ENCODE data around the gene SELENOO. TPM values are rescaled to one million over a fixed set of nuclear protein-coding genes. Genes with fewer than 3 reads are reported as not detected.
A peak's percentile ranks its signal among the peaks of the same experiment; 100 is the strongest.

Gene SELENOO
- total and polyA plus RNA-seq, 4 donors, result 11.6 to 105 (median 17.9) TPM

DNA sequence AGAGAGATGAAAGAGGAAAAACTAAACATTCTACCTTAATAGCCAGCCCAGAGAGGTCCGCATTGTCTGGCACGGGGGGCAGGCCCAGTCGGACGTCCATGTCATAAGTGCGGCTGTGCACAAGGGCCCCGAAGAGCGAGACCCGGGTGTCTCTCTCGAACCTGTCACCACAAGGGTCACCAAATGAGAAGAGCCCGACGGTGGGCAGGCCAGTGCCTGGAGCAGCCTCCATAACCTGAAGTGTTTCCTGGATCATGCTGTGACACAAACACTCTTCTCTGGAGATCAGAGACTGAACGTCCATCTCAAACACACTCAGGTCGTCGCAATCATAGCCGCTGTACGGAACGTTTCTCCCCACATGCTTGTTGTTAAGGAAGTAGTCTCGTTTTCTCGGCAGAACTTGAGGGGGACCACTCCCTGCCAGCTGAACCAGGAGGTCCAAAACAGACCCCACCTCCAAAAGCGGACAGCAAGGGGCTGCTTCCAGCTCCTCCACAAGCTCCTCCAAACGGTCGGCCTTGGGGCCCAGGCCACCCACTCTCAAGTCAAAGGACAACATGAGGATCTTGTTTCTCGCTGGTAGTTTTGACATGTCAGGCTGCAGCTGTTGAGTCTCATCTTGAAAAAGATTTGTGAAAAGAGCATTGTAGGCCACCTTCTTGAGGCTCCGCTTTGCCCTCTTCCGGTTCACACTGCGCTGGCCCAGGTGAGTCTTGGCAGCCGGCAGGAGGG is 43.0 kb downstream of the SELENOO start:
- Histone ChIP-seq H3K36me3 (ENCODE audit: control insufficient read depth in 1 of 2, insufficient read depth in 2 of 2, low read length in 1 of 2) (peaks cover 0 to 4% of the 10 kb centered on the region in 2 donors), H3K4me1 (ENCODE audit: control insufficient read depth in 1 of 2, insufficient read depth in 2 of 2, low read length in 2 of 2) (no peaks in the 10 kb centered on the region), H3K27me3 (ENCODE audit: control insufficient read depth in 1 of 2, insufficient read depth in 2 of 2, low read length in 1 of 2) (no peaks in the 10 kb centered on the region), H3K9me3 (ENCODE audit: control insufficient read depth, low read length) (no peaks in the 10 kb centered on the region), H3K27ac (ENCODE audit: low read depth in 1 of 2, low read length in 2 of 2) (peak overlapping the region in 1 of 2 donors; percentile 29), H3K4me3 (ENCODE audit: low read length in 2 of 2) (peak overlapping the region; percentile 48 to 77)
- DNase-seq, result no peak
- 23 to 25% methylated on average over 27 of the region's 27 CpGs for WGBS, 2 donors
- ATAC-seq (ENCODE audit: low FRiP score), result no peak
- intact Hi-C loops (cut with DNase I), result loop anchor here (5.0 to 10.0 kb wide), 2 partner anchors 52 to 261 kb away; partner anchors contain the start of genes LMF2 (in 1 of the 2) and NCAPH2 (in 1 of the 2)

DNA sequence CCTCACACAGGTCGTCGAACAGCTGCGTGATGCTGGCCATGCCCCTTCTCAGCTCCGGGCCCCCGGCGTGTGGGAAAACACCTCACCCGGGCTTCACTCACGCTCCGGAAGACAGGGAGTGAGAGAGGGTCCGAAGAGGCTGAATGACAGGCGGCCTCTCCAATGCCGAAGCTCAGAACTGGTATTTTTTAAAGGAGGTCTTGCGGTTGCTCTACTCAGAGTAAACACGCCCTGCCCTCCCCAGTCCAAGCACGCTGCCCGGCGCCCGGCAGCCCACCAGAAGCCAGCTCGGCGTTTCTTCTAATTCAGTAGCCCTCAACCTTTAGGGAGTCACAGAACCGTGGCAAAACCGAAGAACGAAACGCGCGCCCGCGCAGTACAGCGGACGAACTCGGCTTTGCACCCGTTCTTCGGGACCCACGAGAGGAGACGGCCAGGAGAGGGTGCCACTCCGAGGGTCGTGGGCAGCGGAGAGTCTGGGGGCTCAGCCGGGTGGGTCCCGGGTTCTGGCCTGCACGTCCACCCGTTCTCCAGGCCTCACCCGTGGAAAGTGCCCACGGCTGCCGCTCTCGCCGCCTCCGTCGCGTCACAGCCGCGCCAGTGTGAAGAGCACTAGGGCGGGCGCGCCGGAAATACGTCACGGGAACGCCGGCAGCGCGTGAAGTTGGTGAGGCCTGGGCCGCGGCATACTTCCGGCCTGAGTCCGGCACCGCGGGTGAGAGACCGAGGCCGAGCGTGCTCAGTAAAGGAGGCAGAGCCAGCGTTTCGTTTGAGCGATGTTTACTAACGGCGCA is 43.8 kb downstream of the SELENOO start, which contains the start of gene TUBGCP6:
TSS of gene TUBGCP6 (minus strand) at position 604 of the 794 bp plus-strand sequence. CDS start at position 40, 564 bp downstream.
- DNase-seq, result peak; percentile 97 to 99
- no peaks in the 10 kb centered on the region for H3K27me3 ChIP-seq (ENCODE audit: control insufficient read depth in 1 of 2, insufficient read depth in 2 of 2, low read length in 1 of 2)
- H3K9me3 ChIP-seq (ENCODE audit: control insufficient read depth, low read length), result no peaks in the 10 kb centered on the region
- peaks cover 0 to 2% of the 10 kb centered on the region in 2 donors for H3K36me3 ChIP-seq (ENCODE audit: control insufficient read depth in 1 of 2, insufficient read depth in 2 of 2, low read length in 1 of 2)
- H3K27ac ChIP-seq (ENCODE audit: low read depth in 1 of 2, low read length in 2 of 2), result peak within 1 kb of the TSS in 1 of 2 donors; percentile 74
- peak; percentile 95 for ATAC-seq (ENCODE audit: low FRiP score)
- H3K4me1 ChIP-seq (ENCODE audit: control insufficient read depth in 1 of 2, insufficient read depth in 2 of 2, low read length in 2 of 2), result no peaks in the 10 kb centered on the region
- intact Hi-C loops (cut with DNase I), result loop anchor here (5.0 to 10.0 kb wide), 2 partner anchors 52 to 260 kb away; partner anchors contain the start of genes LMF2 (in 1 of the 2) and NCAPH2 (in 1 of the 2)
- H3K4me3 ChIP-seq (ENCODE audit: low read length in 2 of 2), result peak within 1 kb of the TSS; percentile 55 to 77
- WGBS, 2 donors, result 0 to 1% methylated on average over 71 to 76 of the region's 76 CpGs

GRCh38 chr22:50245214-50246072 is 44.6 kb downstream of the SELENOO start:
- Histone ChIP-seq H3K27me3 (ENCODE audit: control insufficient read depth in 1 of 2, insufficient read depth in 2 of 2, low read length in 1 of 2) (no peaks in the 10 kb centered on the region), H3K36me3 (ENCODE audit: control insufficient read depth in 1 of 2, insufficient read depth in 2 of 2, low read length in 1 of 2) (no peaks in the 10 kb centered on the region), H3K9me3 (ENCODE audit: control insufficient read depth, low read length) (no peaks in the 10 kb centered on the region), H3K27ac (ENCODE audit: low read depth in 1 of 2, low read length in 2 of 2) (peak overlapping the region in 1 of 2 donors; percentile 33), H3K4me3 (ENCODE audit: low read length in 2 of 2) (peak overlapping the region; percentile 55 to 77), H3K4me1 (ENCODE audit: control insufficient read depth in 1 of 2, insufficient read depth in 2 of 2, low read length in 2 of 2) (no peaks in the 10 kb centered on the region)
- ATAC-seq (ENCODE audit: low FRiP score) (peak; percentile 28), DNase-seq (no peak)
- WGBS, 2 donors, result 12 to 20% methylated on average over 36 to 53 of the region's 53 CpGs
- intact Hi-C loops (cut with DNase I), result loop anchor here in 1 of 2 donors (10.0 kb wide), 1 partner anchor 259 kb away; the partner anchor contains the start of genes LMF2 and NCAPH2

DNA sequence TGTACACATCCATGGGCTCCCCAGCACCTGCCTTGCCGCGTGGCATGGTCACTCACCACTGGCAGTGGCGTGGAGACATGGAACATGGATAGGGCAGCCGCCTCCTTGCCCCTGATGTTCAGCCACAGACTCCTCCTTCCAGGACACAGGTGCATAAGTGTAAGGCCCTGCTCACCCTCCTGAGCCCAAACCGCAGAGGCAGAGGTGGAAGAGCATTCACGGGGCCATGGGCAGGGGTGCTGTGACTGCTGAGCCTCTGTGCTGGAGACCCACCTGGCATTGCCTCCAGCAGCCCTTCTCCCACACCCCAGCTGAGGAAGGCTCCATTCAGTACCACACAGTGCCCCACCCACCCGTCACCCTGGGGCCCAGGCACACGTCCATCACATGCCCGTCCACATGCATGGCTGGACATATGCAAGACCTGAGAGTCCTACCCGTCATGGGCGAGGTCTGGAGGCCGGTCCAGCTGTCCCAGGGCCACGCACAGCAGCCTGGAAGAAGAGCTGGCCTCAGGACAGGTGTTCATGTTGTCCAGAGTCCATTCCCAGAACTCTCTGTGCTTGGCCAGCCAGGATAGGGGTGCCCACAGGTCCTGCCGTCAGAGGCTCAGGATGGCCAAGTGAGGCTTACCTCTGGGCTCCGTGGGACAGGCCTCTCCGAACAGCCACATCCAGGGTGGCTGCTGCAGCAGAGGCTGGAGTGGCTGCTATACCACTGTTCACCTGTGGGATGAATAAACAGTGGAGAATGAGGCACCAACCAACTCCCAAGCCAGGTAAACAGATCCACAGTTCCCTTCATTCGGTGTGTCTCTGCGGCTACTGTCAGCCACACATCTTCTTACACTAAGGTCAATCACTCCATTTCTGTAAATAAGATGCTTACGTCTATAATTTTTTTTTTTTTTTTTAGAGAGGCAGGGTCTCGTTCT is 45.7 kb downstream of the SELENOO start:
- intact Hi-C loops (cut with DNase I), result loop anchor here in 1 of 2 donors (10.0 kb wide), 1 partner anchor 258 kb away; the partner anchor contains the start of genes LMF2 and NCAPH2
- Histone ChIP-seq H3K4me1 (ENCODE audit: control insufficient read depth in 1 of 2, insufficient read depth in 2 of 2, low read length in 2 of 2) (no peaks in the 10 kb centered on the region), H3K27me3 (ENCODE audit: control insufficient read depth in 1 of 2, insufficient read depth in 2 of 2, low read length in 1 of 2) (no peaks in the 10 kb centered on the region), H3K9me3 (ENCODE audit: control insufficient read depth, low read length) (no peaks in the 10 kb centered on the region), H3K36me3 (ENCODE audit: control insufficient read depth in 1 of 2, insufficient read depth in 2 of 2, low read length in 1 of 2) (no peaks in the 10 kb centered on the region), H3K4me3 (ENCODE audit: low read length in 2 of 2) (no peak overlapping the region), H3K27ac (ENCODE audit: low read depth in 1 of 2, low read length in 2 of 2) (no peak overlapping the region)
- no peak for DNase-seq
- 81 to 84% methylated on average over 20 of the region's 20 CpGs for WGBS, 2 donors
- ATAC-seq (ENCODE audit: low FRiP score), result no peak

DNA sequence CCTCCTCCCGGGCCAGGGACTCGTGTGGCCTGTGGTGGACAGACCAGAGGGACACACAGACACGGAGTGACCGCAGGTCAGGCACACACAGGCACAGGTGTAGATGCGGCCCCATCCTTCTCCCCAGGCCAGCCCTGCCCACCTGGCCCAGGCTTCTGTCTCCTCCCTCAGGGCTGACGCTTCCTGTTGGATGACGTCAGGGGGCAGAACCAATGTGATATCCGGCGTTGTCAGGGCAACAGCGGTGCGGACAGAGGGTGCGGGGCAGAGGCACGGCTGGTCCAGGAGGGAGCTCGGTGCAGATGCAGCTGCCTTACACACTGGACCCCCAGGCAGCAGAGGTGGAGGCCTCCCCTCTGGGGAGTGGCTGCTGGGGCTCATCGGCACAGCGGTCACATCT is 46.9 kb downstream of the SELENOO start:
- ATAC-seq (ENCODE audit: low FRiP score) (no peak), DNase-seq (no peak)
- no peak overlapping the region for H3K4me3 ChIP-seq (ENCODE audit: low read length in 2 of 2)
- no peak overlapping the region for H3K27ac ChIP-seq (ENCODE audit: low read depth in 1 of 2, low read length in 2 of 2)
- H3K27me3 ChIP-seq (ENCODE audit: control insufficient read depth in 1 of 2, insufficient read depth in 2 of 2, low read length in 1 of 2), result no peaks in the 10 kb centered on the region
- no peaks in the 10 kb centered on the region for H3K4me1 ChIP-seq (ENCODE audit: control insufficient read depth in 1 of 2, insufficient read depth in 2 of 2, low read length in 2 of 2)
- H3K9me3 ChIP-seq (ENCODE audit: control insufficient read depth, low read length), result no peaks in the 10 kb centered on the region
- no peaks in the 10 kb centered on the region for H3K36me3 ChIP-seq (ENCODE audit: control insufficient read depth in 1 of 2, insufficient read depth in 2 of 2, low read length in 1 of 2)
- intact Hi-C loops (cut with DNase I), result loop anchor here in 1 of 2 donors (10.0 kb wide), 1 partner anchor 257 kb away; the partner anchor contains the start of genes LMF2 and NCAPH2
- WGBS, 2 donors, result 45 to 48% methylated on average over 16 of the region's 16 CpGs

DNA sequence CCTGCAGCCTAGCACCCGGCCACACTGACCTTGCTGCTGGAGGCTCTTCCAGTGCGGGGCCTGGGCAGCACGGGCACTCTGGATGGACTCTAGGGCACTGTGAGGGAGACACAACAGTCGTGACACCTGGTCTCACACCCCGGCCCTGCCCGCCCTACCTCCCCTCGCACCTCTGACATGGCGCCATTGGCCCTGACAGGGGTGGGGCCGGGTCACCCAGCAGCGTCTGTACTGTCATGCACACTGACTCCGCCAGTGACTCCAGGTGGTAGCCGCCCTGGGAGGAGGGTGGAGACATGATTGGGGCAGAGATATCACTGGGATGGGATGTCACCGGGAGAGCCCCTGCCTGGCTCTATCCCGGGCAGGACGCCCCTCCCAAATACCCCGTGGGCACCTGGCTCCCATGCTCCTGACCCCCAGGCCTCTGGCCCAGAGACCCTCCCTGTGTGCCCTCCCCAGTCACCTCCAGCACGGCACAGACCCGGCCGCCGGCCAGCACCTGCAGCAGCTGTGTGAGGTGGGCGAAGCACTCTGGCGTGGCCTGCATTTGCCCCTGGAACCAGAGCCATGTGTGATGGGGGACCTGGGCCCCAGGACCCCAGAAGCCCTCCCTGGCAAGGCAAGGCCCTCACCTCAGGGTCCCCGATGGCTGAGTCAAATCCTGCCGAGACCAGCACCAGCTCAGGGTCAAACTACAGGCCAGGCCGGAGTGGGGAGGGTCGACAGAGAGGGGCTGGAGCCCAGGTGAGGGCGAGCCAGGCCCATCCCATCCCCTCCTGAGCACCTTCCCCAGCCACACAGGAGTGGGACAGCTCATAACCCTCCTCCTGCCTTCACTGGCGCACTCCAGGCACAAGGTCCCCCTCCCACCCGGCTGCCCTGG is 47.6 kb downstream of the SELENOO start:
- Histone ChIP-seq H3K9me3 (ENCODE audit: control insufficient read depth, low read length) (no peaks in the 10 kb centered on the region), H3K27ac (ENCODE audit: low read depth in 1 of 2, low read length in 2 of 2) (no peak overlapping the region), H3K4me1 (ENCODE audit: control insufficient read depth in 1 of 2, insufficient read depth in 2 of 2, low read length in 2 of 2) (no peaks in the 10 kb centered on the region), H3K4me3 (ENCODE audit: low read length in 2 of 2) (no peak overlapping the region), H3K36me3 (ENCODE audit: control insufficient read depth in 1 of 2, insufficient read depth in 2 of 2, low read length in 1 of 2) (no peaks in the 10 kb centered on the region), H3K27me3 (ENCODE audit: control insufficient read depth in 1 of 2, insufficient read depth in 2 of 2, low read length in 1 of 2) (no peaks in the 10 kb centered on the region)
- WGBS, 2 donors, result 86 to 90% methylated on average over 29 of the region's 29 CpGs
- DNase-seq (no peak), ATAC-seq (ENCODE audit: low FRiP score) (no peak)
- intact Hi-C loops (cut with DNase I), result loop anchor here in 1 of 2 donors (10.0 kb wide), 1 partner anchor 256 kb away; the partner anchor contains the start of genes LMF2 and NCAPH2
